Measurements from ENCODE around the gene EIF2D.

DNA sequence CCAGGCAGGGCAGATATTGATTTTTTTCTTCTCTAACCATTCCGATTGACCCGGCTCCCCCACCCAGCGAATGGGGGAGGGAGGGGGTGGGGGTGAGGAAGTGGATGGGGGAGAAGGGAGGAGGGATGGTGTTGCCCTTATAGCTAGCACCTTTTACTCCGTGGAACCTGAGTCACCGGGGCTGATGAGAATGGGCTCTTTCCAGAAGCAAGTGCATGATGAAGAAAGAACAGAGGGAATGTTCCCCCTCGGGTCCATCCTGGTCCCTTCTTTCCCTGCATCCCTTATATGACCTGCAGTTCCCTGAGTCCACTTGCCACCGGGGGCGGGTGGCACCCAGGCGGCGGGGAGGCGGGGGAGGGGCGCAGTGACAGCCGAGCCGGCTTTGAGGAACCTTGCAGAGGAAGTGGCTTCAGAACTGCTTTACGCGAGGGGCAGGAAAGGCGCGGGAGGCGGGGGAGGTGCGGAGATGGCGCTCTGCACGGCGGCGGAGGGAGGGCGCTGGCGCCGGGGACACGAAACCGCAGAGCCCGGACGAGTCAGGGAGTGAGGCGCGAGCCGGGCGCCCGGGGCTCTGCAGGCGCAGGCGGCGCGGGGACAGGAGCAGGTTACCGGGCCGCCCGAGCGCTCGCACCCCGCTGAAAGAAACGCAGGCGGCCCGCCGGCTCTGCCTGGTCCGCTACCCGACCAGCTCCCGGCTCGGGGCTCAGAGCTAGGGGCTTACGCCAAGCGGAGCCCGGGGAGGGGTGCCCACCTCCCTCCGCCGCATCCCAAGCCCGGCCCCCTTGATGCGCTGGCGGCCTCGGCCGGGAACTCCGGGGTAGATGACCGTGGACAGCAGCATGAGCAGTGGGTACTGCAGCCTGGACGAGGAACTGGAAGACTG is 55.3 kb downstream of the EIF2D start:
- no peak for TF ChIP-seq GATA2 (IDR thresholded peaks at IDR 0.05; ENCODE audit: low read depth, low read length)
- TF ChIP-seq GATA3 (IDR thresholded peaks at IDR 0.05; ENCODE audit: low read depth, low read length) = no peak
